GM12873 (cell line): ENCODE data around the gene GLI2.

Experiments
- TF ChIP-seq, protein P1 (sequence below): IDR thresholded peaks from 2 replicates; pipeline ENCODE4 v1.5.1; 2012; ENCODE audit warnings: low read depth, mild to moderate bottlenecking, moderate library complexity, low read length, control low read depth; ENCODE audit not compliant: insufficient read depth; ENCODE audit errors: missing control alignments

GLI2 gene

DNA sequence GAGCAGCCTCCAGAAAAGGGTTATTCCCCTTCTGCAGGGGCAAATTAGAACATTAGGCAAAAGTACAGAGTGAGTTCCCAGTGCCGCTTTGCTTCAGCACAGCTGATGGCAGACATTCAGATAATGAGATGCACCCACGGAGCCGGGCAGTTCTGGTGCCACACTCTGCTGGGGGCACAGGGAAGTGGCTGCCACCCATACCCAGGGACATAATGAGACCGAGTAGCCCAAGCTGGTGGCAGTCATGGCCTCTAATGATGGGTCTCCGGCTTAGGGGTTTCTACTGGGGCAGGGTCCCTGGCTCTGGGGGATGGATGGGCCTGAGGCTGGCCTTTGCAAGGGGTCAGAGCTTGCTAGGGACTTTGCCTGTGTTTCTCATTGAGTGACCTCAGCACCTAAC lies 26.2 kb downstream of the GLI2 start:
- TF ChIP-seq, protein P1, sequence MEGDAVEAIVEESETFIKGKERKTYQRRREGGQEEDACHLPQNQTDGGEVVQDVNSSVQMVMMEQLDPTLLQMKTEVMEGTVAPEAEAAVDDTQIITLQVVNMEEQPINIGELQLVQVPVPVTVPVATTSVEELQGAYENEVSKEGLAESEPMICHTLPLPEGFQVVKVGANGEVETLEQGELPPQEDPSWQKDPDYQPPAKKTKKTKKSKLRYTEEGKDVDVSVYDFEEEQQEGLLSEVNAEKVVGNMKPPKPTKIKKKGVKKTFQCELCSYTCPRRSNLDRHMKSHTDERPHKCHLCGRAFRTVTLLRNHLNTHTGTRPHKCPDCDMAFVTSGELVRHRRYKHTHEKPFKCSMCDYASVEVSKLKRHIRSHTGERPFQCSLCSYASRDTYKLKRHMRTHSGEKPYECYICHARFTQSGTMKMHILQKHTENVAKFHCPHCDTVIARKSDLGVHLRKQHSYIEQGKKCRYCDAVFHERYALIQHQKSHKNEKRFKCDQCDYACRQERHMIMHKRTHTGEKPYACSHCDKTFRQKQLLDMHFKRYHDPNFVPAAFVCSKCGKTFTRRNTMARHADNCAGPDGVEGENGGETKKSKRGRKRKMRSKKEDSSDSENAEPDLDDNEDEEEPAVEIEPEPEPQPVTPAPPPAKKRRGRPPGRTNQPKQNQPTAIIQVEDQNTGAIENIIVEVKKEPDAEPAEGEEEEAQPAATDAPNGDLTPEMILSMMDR = no peak

DNA sequence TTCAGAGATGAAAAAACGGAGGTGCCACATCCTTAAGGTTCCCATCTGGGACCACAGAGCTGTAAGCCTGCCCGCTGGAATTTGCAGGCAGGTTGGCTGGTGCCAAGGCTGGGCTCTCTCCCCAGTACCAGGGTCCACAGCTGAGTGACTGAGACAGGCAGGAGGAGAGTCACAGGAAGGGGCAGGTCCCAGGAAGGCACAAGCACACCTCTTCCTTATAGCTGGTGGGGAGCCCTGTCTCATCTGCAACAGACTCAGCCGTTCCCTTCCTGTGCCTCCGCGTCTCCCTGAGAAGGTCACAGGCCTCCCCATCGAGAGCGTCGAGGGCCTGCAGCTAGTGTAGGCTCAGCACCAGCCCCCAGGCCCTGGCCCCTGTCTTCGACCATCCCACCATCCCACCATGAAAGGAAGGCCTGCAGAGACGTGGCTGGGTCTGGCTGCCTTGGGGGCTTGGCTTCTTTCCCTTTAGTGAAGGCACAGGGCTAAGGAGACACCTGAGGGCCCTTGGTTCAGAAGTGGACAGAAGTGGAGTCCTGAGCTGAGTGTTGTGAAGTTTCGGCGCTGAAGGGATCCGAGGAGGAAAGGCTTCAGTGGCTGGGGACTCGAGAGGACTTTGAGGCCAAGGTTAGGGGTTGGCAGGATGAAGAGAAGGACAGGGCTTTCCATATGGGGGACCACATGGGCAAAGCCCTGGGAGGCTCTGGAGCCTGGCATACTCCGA lies 26.8 kb downstream of the GLI2 start:
- TF ChIP-seq, protein P1 = no peak

DNA sequence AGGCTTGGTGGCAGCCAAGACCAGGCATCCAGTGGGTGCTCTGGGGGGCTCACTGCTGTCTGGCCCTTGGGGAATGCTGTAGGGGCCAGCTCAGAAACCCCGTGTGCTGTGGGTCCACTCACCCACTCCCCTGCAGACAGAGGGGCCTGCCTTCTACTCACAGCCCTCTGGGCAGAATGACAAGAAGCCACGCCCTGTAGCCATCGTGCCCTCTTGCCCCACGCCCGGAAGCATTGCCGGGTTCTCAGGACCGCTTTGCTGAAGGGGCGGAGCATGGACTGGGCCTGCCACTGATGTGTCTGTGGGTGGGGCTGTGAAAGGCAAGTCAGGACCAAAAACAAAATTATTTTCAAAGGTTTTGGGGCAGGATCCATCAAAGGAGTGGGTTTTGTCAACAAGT lies 27.8 kb downstream of the GLI2 start:
- TF ChIP-seq, protein P1 = no peak

DNA sequence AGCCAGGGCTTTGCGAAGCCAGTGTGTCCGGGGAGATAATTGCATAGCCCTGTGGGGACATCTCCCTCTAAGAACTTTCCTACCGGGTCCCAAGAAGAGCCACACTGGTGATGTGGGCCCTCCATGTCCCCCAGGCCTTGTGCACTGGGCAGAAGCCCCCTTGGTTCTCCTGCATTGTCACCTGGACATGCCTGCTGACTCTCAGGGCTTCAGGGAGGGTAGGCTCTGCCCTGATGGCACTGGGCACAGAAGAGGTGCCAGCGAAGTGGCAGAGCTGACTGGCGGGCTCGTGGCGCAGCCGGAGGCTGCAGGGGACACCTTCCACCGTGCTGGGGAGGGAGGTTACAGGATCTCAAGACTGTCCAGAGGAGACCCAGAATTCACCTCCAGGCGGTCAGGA lies 28.3 kb downstream of the GLI2 start:
- TF ChIP-seq, protein P1 = no peak

DNA sequence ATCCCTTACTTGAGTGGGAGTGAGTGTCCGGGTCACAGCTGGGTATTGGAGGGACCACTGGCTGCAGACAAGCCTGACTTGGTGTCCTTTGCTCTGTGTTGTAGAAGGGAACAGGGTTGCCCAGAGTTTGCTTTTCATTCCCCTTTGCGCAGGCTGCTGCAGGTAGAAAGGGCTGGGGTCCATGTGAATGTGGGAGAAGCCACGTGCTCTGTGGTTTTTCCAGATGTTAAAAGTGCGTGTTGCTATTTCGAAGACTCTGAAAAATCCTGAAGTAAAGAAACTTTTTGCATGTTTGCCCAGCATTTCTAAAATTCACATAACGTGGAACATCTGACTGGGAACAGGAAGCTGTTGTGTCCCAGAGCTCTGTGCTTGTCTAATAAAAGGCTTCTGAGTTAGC lies 28.8 kb downstream of the GLI2 start:
- TF ChIP-seq, protein P1 = no peak

DNA sequence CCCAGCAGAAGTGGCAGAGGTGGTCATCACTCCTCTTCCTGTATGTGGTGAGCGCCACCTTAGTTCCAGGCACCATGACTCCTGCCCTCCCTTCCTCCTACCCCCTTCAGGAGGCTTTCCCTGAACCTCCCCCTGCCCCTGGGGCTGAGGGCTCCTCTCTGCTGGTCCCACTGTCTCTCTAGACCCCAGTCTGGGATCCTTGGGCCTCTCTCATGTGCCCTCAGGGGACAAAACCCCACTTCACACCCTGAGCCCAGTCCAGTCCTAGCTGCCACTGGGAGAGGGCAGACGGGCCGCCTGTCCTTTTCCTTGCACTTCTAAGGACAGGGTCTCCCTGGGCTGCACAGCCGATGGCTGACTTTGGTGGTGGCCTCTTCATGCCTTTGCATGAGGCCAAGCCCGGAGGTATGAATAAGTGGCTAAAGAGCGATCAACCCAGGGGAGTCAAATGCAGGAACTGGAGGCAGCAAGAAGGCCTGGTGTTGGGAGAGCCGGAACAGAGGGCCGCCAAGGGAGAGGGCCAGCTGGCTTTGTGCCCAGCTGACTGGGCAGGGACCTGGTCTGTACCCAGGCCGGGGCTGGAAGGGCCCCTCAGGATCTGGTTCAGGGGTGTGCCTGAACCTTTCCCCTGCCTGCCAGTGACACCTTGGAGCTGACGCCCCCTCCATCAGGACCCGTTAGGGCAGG lies 29.5 kb downstream of the GLI2 start:
- TF ChIP-seq, protein P1 = no peak

DNA sequence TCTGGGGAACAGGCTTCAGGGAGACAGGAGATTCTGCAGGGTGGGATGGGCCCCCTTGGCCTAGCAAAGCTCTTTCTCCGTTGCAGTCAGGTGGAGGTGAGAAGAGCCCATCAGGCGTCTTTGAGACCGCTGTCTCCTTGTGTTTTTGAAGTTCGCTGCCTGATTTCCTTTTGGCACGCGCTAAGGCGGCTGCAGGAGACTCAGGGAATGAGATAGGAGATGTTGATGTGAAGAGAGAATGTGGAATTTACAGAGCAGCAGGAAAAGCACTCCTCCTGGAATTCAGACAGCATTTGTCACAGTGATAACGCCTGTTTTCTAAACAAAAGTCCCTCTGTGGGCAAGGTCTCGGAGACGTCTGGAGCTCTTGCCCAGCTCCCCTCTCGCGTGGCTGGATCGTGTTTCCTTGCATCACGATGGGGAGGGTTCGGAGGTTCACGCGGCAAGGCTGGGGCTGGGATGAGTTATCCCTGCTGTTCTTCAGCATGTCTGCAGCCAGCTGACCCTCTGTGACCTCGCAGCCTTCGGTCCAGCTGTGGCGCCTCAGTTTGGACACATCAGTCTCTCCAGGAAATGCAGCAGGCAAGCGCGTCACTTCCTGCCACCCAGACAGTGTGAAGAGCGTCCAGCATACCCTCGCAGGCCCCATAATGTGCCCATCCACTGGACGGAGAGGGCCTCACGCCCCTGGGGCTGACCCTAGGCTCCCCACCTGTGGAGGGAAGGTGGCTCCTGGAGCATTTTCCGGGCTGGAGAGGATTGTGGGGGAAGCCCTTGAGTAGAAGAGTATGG lies 30.2 kb downstream of the GLI2 start:
- TF ChIP-seq, protein P1 = no peak
